ENCODE results near the gene SLC1A3. TPM values are rescaled to one million over a fixed set of nuclear protein-coding genes. Genes with fewer than 3 reads are reported as not detected.
A peak's percentile ranks its signal among the peaks of the same experiment; 100 is the strongest.

The SLC1A3 gene
- total RNA-seq, 1 donor from 2014 or later = 0.25 TPM

DNA sequence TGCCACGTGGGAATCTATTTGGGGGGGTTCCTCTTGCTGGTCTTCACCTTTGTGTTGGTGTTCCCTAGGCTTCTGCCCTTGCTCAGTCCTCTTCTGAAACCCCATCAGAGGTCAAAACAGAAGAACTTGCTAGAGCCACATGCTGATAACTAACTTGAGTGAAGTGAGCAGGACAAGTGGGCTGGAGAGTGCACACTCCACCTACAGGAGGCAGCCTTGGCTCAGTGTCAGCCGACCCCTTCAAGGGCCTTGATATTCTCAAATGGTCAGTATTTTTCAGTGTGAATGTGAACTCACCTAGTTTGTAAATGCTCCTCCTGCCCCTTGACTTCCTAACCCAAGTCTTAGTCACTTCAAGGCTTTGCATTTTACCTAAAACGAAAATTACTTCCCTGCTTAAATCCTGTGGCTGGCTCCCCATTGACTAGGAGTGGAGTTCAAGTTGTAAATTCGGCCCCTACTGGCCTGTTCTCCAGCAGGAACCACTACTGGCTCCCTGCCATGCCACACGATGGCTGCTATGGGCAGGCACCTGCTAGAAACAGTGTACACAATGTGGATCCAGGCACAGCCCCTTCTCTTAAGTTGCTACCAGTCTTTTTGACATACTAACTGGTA is 3.6 kb upstream of the SLC1A3 start:
- no peak for DNase-seq (ENCODE audit: low read depth)
- Histone ChIP-seq H3K36me3 (ENCODE audit: control insufficient read depth, insufficient read depth, low read length) (no peaks in the 10 kb centered on the region), H3K27me3 (ENCODE audit: control insufficient read depth, insufficient read depth, low read length) (no peaks in the 10 kb centered on the region), H3K4me3 (ENCODE audit: low read depth, low read length) (no peak overlapping the region)
- TF ChIP-seq, protein P1, sequence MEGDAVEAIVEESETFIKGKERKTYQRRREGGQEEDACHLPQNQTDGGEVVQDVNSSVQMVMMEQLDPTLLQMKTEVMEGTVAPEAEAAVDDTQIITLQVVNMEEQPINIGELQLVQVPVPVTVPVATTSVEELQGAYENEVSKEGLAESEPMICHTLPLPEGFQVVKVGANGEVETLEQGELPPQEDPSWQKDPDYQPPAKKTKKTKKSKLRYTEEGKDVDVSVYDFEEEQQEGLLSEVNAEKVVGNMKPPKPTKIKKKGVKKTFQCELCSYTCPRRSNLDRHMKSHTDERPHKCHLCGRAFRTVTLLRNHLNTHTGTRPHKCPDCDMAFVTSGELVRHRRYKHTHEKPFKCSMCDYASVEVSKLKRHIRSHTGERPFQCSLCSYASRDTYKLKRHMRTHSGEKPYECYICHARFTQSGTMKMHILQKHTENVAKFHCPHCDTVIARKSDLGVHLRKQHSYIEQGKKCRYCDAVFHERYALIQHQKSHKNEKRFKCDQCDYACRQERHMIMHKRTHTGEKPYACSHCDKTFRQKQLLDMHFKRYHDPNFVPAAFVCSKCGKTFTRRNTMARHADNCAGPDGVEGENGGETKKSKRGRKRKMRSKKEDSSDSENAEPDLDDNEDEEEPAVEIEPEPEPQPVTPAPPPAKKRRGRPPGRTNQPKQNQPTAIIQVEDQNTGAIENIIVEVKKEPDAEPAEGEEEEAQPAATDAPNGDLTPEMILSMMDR (IDR thresholded peaks at IDR 0.05; ENCODE audit: insufficient read depth, low read length, poor library complexity, severe bottlenecking) = no peak

DNA sequence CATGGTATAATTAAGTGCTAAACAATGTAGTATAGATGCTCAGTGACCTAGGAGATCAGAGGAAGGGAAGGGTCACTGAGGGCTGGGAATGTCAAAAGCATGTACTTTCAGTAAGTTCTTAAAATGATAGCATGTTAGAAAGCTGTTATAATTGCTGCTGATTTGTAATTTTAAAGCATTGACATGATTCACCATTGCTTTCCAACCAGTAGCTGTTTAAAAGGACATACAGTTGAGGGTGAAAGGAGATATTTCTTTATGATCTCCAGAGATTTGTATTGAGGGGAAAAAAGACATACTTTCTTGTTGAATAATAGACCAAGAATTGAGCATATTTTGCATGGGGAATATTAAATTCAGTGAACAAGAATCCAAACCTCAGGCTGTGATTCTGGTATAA is 1.2 kb upstream of the SLC1A3 start:
- H3K36me3 ChIP-seq (ENCODE audit: control insufficient read depth, insufficient read depth, low read length) = no peaks in the 10 kb centered on the region
- TF ChIP-seq, protein P1 (IDR thresholded peaks at IDR 0.05; ENCODE audit: insufficient read depth, low read length, poor library complexity, severe bottlenecking) = no peak
- no peaks in the 10 kb centered on the region for H3K27me3 ChIP-seq (ENCODE audit: control insufficient read depth, insufficient read depth, low read length)
- H3K4me3 ChIP-seq (ENCODE audit: low read depth, low read length) = no peak overlapping the region
- no peak for DNase-seq (ENCODE audit: low read depth)

DNA sequence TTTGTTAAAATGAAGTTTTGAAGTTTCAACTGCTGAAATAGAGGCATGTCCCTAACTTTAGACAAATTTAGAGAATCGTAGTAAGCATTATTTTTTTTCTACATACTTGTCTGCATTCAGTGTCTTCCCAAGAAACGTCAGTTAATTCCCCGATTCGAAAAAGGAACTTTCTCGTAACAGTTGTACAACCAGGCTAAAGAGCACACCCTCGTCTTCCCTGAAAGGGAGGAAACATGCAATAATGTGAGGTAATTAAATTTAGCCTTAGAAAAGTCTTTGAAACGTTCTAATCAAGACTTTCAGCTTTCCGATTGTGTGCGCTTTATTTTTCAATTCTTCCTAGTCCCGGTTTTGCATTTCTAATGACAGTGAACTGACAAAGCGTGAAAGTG is 374 bp upstream of the SLC1A3 start:
- peak overlapping the region; percentile 44 for H3K4me3 ChIP-seq (ENCODE audit: low read depth, low read length)
- no peaks in the 10 kb centered on the region for H3K27me3 ChIP-seq (ENCODE audit: control insufficient read depth, insufficient read depth, low read length)

DNA sequence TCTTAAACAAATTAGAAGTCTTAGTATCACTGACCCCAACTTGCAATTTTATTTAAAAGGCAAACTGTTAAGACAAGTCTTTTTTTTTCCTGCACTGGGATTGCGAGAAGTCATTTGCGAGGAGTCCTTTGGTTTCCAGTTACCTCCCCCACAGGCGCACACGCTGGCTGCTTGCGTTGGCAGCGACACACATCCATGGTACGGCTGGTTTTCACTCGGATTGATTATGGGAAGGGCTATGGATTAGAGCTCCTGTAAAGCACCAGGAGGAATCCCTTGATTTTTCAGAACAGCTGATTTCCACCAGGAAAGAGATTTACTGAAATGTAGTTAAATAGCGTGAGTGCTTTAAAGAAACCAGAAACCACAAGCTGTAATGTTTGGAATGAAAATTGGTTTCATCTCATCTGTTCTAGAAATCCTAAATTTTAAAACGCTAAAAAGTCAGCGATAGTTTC is 737 bp downstream of the SLC1A3 start:
- no peak for DNase-seq (ENCODE audit: low read depth)
- H3K36me3 ChIP-seq (ENCODE audit: control insufficient read depth, insufficient read depth, low read length) = no peaks in the 10 kb centered on the region
- no peaks in the 10 kb centered on the region for H3K27me3 ChIP-seq (ENCODE audit: control insufficient read depth, insufficient read depth, low read length)
- TF ChIP-seq, protein P1 (IDR thresholded peaks at IDR 0.05; ENCODE audit: insufficient read depth, low read length, poor library complexity, severe bottlenecking) = no peak
- H3K4me3 ChIP-seq (ENCODE audit: low read depth, low read length) = peak overlapping the region; percentile 44

More for the DNA sequence above, 374 bp upstream of the SLC1A3 start:
- TF ChIP-seq, protein P1 (IDR thresholded peaks at IDR 0.05; ENCODE audit: insufficient read depth, low read length, poor library complexity, severe bottlenecking) = no peak
- no peak for DNase-seq (ENCODE audit: low read depth)
- no peaks in the 10 kb centered on the region for H3K36me3 ChIP-seq (ENCODE audit: control insufficient read depth, insufficient read depth, low read length)

DNA sequence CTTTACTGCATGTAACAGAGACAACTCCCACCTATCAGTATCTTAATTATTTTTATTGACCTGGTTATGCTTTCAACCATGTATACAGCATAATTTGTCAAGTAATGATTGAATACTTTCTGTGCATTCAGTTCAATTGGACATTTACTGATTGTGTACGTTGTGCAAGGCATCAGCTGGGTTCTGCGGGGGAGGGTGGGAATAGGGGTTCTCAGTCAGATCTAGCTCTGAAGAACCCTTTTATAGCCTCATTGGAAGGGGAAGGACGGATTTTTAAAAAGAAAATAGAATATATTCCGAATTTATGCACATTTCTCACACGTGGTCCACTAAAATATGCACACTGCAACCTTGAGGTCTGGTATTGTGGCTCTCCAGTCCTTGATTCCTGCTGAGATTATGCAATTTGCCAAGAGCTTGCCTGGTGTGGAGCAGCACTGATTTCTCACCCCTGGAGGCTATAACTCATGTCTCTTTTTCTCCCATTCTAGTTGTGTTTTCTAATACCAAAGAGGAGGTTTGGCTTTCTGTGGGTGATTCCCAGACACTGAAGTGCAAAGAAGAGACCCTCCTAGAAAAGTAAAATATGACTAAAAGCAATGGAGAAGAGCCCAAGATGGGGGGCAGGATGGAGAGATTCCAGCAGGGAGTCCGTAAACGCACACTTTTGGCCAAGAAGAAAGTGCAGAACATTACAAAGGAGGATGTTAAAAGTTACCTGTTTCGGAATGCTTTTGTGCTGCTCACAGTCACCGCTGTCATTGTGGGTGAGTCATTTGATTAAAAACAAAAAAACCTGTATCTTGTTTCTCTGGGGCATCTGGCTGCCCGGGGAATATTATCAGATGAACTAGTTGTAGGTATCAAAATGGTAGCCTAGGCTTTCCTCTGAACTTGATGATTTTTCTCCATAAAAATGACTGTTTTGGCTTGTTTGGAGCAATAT is 1.7 kb downstream of the SLC1A3 start:
- DNase-seq (ENCODE audit: low read depth) = no peak
- no peaks in the 10 kb centered on the region for H3K36me3 ChIP-seq (ENCODE audit: control insufficient read depth, insufficient read depth, low read length)
- no peaks in the 10 kb centered on the region for H3K27me3 ChIP-seq (ENCODE audit: control insufficient read depth, insufficient read depth, low read length)
- H3K4me3 ChIP-seq (ENCODE audit: low read depth, low read length) = no peak overlapping the region
- TF ChIP-seq, protein P1 (IDR thresholded peaks at IDR 0.05; ENCODE audit: insufficient read depth, low read length, poor library complexity, severe bottlenecking) = no peak

All from kidney epithelial cell (primary cell).